HG03575 (cell line): Measurements from ENCODE around the gene UBAP2L.
A peak's percentile ranks its signal among the peaks of the same experiment; 100 is the strongest.
"Not testable (repeated sequence)": the region's sequence is repeated elsewhere in the genome, so short reads cannot be mapped to it uniquely, and the experiment has no call there.

Source experiments
- ATAC-seq: cut with Tn5 transposase; IDR thresholded peaks from one replicate; pipeline ENCODE4 v1.9.1; 2021; ENCODE audit not compliant: unreplicated experiment, insufficient number of reproducible peaks, low FRiP score; ENCODE audit errors: extremely low read depth

The UBAP2L gene

DNA sequence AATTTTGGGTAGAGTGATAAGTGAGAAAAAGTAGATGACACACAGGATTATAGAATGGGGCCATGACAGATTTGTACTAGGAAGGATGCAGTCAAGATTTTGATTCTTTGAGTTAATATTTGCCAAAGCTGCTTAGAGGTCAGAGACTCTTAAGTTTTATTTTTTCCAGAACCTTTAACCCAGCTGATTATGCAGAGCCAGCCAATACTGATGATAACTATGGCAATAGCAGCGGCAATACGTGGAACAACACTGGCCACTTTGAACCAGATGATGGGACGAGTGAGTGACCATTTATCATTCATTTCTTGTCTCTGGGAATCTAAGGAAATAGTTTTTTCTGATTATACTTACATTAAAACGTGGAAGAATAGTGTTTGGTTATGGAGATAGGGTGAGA lies 16.1 kb downstream of the UBAP2L start:
- no peak for ATAC-seq

DNA sequence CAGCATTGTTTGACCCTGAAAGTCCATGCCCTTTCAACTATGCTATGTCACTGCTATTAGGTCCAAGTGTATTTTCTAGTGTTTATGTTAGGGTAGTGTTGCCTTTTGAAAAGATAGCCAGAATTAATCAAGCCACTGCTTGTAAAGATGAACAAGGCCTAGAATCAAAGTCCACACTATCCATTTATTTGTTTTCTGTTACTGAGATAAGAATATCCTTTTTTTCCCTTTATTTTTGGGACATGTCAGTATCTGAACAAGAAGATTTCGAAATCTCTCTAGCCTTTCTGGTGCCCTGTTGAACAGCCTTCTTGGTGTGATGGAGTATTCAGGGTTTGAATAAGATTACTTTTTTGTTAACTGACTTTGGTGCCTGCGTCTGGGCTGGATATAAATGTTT lies 16.7 kb downstream of the UBAP2L start:
- no peak for ATAC-seq

DNA sequence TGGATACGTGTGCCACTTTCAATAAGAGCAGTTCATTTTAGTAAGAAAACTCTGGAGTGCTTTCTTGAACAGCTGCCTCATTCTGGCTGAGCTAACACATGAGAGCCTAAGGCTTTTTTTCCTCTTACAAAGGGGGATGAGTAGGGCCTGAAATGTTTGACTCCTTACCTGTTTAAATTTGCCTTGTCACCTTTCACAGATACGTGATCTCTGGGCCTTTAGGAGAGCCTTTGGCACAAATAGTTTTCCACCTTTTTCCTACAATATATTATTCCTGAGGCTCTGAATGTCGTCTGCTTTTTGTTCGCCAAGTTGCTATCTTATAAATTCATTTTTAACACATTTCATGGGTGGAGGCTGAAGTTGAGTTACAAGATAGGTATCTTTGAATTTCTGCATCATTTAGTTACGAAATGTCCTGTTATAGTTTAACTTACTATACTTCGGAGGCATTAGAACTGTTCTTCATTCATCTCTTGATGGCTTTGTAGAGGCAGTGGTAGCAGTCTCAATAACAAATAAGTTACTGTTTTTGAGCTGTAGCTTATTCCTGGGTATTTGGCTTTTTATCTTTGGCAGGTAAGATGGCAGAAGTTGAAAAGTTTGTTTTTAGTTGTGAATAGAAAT lies 17.2 kb downstream of the UBAP2L start:
- ATAC-seq, result no peak

DNA sequence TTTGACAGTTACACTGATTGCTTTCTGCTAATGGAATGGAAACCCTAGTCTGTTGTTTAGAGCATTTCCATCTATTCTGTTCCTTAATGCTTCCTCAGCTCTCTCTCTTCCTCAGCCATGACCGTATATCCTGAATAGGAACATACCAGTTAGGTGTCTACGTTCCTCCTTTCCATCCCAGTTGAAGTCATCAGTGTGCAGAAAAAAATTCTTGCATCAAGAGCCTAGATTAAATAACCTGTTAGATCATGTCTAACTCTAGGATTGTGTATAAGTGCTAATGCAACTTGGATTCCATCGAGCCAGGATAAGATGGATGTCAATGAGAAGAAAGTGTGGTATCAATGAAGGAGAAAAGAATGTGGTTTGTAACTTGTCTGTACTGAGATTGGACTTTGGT lies 18.7 kb downstream of the UBAP2L start:
- no peak for ATAC-seq

DNA sequence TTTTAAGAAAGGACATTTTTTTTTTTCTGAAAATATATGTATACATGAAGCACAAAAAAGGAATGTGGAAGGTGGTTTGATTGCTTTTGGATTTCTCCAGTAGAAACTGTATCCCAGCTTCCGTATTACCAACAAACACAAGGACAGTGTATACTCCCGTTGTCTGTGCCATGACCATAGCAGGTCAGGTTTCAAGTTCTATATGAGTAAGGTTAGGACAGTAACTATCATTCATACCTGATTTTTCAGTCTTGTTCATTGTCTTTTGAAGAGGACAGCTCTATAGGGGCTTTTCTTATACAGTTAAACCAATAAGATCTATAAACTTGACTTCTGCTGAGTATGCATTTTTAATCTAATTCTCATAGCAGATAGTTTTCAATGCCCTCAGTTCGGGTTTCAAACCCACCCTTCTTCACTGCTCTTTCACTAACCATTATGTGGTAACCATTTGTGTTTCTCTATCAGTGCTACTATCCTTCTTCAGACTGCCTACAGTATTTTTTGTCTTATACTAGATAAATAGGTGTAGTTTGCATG lies 19.6 kb downstream of the UBAP2L start:
- no peak for ATAC-seq

DNA sequence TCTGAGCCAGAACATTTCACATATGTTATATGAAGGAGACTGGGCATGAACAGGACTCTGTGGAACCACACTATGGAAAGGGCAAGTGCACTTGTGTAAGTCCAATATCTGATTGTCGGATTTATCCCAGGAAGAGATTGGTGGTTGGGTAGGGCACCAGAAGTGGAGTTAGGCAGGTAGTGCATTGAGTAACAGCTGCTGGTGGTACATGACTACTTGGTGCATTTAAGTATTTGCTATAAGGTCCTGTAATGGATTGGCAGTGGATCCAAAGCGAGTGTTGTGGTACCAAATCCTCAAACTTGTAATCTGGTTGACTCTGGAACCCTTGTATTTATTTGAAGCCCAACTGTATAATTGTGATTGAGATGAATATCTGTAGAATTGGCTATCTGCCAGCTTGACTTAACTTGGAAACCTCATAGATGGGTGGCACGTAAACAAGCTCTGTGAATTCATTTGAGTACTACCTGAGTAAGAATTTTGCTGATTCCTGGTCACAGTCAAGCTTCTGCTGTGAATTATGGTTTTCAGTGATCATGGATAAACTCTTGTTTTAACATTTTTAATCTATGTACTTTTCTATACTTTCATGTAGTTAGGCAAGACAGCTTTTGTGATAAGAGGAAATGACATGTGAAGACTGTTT lies 21.1 kb downstream of the UBAP2L start:
- ATAC-seq, result no peak

DNA sequence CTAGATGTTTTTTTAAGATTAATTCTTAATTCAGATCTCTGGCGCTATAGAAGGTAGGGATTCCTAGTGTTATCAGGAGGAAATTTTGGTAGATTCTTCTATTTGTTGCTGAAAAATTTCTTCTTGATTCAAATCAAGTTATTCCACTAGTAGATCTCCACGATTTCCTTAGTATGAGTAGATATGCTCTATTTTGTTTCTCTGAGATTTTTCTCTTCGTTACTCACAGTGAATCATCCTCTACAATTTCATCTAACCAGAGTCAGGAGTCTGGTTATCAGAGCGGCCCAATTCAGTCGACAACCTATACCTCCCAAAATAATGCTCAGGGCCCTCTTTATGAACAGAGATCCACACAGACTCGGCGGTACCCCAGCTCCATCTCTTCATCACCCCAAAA lies 32.9 kb downstream of the UBAP2L start:
- no peak for ATAC-seq

DNA sequence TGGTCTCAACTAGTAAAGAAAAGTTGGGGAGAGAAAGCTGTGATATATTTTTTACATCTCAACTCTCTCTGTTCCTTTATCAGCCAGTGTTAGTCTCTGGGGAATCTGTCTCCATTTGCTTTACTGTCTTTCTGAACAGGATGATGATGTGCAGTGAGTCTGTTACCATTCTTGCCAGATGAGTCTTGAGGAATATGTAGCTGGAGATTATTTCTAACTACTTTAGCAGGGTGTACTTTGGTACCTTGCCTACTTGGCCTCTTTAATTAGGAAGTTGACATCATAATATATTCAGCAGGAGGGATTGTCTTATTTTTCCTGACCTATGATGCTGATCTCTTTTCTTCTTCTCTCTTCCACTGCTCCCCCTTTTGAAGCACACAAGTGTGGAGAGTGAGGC lies 35.9 kb downstream of the UBAP2L start:
- ATAC-seq, result no peak

DNA sequence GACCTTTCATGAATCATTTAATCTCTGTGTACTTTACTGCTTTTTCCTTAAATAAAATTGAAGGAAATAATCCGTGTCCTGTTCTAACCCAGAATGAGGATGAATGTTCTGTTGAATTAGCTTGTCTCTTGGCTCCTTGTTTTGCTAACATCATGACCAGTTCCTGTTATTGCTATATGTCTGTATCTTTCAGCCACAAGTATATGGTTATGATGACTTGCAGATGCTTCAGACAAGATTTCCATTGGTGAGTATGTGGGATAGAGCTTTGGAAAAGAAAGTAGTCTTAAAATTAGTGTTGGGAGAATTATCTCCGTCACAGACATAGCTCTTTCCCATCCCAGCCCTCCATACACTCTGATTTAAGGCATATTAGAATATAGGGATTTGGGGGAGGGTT lies 38.0 kb downstream of the UBAP2L start:
- ATAC-seq, result no peak

DNA sequence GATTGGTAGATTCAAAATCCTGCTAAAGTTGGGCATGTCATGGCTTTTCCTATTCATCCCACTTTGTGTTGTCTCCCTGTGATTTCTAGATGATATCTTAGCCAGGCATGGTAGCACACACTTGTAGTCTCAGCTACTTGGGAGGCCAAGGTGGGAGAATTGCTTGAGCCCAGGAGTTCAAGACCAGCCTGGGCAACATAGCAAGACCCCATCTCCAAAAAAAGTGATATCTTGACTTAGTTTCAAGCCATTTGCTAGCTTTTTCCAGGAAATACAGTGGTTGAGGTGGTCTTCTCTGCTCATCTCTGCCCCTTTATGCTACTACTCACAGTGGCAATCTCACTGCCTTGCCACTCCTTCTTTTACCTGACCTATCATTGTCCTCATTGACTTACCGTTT lies 39.4 kb downstream of the UBAP2L start:
- no peak for ATAC-seq

DNA sequence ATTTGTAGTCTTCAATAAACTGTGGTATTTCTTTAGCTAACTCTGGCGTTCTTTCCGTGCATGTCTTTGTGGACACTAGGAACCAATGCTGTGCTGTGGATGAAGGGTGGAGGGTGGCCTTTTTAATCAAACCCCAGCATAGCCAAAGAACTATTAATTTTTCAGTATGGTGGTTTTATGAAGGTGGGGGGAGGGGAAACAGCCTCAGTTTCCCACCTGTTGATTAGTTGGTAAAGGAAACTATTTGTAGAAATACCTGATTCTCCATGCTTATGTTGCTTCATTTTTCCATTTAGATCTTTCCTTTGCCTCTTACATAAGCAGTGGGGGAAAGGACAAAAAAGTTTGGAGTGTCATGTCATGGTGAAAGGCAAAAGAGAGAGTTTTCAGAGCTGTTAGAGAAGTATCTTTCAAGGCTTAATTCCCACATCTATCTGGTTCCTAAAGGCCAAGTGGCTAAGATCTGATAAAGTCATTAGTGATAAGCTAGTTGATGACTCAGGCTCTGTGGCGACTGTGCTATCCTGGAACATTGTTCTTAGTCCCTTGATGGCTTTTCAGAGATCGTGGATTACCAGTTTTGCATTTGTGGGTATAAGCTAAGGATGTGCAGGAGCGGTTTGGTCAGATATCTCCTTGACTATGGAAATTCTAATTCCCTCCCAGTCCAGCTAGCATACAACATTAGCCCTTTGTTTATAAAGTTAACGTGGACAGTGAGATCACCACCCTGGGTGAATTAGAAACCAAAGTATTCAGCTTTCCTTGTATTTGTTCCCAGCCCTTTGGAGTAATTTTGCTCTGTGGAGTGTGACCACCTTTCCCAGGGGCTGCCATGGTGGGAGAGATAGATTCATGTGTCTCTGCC lies 42.9 kb downstream of the UBAP2L start:
- no peak for ATAC-seq

DNA sequence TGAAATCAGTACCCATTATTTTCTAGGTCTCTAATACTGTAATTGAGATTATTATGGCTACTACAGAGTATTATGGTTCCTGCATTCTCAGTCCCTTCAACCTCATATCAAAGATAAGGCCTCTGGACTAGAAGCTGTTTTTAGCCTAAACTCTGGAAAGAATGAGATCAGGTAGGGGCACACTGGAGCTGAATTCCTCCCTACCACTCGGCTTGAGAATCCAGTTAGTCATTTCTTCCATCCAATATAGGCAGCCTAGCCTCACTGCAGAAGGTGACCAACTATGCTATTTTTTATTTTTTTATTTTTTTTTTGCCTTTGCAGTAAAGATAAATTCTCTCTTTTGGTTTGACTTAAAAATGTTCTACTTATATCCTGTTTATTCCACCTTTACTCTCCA lies 43.7 kb downstream of the UBAP2L start:
- ATAC-seq, result no peak

DNA sequence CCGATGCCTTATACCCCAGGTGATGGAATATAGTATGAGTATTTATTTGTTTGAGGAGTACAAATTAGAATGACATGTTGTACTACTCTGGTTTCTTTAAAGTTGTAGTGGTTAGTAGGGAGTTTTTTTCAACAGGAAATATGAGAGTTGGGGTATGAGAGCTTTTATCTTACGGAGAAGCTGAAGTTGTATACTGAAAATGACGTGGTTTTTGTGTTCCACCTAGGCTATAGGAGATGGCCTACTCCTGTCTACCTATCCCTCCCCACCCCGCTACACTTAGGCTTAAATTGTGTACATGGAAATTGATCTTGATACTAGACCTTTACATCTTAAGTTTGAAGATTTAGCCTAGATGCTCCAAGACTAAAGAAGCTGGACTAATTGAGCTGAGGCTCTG lies 44.8 kb downstream of the UBAP2L start:
- no peak for ATAC-seq

DNA sequence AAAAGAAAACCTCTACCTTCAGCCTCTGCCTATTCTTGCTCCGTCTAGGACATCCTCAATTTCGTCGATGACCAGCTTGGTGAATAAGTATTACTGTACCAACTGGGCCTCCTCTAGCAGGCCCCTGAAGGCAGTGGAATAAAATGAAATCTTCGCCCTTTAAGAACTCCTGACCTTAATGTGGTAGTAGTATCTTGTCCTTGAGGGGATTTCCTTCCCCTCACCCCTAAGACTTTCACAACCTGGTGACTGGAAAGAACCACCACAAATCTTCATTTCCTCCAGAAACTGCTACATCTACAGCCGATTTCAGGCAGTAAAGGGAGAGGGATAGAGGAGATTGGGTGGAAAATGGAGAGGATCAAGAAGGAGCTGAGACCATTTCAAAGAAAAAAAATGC lies 50.1 kb downstream of the UBAP2L start:
- no peak for ATAC-seq

DNA sequence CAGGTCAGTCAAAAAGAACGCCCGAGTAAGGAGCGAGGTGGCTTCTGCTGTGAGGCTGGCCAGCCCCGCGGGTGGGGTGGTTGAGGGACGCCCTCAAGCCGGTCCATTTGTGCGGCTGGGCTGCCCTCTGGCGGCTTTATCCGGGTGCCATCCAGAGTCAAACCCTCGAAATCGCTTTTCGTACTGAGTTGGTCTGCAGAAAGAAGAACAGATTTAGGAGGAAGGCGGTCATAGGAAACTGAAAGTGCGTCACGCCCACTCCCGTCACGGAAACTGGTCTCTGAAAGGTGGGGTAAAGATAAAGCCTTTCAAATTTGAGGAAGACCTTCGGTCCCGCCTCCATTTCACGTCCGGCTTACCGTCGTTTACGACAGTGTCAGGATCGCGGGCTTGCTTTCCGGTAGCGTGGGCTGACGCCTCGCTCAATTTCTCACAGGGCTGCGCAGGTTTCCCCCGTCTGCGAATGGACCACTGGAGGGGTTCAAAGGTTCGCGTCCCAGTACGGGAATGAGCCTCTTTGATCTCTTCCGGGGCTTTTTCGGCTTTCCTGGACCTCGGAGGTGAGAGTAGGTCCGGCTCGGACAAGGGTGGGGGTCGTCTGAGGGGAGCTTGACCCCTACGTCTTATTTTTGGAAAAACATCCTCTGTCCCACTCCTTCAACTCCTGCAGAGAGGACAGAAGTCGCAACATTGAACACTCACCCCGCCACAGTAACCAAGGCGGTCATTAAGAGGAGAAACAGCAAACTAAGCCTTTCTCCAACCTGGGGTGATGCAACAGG lies 51.7 kb downstream of the UBAP2L start, which contains the start of gene HAX1:
Gene HAX1 (plus strand): TSS at position 413 of the 782 bp plus-strand sequence. CDS start 95 bp downstream, at position 508.
- peak; percentile 67 for ATAC-seq

DNA sequence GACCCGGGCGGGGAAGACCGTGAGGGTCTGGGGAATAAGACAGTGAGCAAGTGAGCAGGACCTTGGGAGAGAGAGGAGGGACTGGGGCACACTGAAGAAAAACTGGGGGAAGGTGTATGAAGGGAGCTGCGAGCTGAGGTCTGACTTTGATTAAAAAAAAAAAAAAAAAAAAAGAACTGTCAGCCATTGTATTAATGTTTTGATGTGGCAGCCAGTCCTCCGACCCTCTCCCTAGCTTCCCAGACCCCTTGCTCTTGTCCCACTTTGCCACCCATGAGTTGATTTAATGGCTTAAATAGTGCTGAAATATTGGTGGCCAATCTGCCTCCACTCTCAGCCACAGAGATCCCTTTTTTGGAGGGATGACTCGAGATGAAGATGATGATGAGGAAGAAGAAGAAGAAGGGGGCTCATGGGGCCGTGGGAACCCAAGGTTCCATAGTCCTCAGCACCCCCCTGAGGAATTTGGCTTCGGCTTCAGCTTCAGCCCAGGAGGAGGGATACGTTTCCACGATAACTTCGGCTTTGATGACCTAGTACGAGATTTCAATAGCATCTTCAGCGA lies 52.3 kb downstream of the UBAP2L start:
- no peak for ATAC-seq

DNA sequence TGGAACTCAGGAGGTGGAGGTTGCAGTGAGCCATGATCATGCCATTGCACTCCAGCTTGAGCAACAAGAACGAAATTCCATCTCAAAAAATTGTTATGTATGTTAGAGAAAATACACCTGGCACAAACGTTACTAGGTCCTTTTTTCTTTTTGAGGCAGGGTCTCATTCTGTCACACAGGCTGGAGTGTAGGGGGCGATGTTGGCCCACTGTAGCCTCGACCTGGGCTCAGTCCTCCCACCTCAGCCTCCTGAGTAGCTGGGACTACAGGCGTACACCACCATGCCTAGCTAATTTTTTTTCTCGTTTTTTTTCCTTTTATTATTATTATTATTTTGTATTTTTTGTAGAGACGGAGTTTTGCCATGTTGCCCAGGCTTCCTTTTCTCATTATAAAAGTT lies 56.0 kb downstream of the UBAP2L start:
- no peak for ATAC-seq

DNA sequence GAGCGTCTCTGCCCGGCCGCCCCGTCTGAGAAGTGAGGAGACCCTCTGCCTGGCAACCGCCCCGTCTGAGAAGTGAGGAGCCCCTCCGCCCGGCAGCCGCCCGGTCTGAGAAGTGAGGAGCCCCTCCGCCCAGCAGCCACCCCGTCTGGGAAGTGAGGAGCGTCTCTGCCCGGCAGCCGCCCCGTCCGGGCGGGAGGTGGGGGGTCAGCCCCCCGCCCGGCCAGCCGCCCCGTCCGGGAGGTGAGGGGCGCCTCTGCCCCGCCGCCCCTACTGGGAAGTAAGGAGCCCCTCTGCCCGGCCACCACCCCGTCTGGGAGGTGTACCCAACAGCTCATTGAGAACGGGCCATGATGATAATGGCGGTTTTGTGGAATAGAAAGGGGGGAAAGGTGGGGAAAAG lies 66.8 kb downstream of the UBAP2L start:
- not testable (repeated sequence) for ATAC-seq

DNA sequence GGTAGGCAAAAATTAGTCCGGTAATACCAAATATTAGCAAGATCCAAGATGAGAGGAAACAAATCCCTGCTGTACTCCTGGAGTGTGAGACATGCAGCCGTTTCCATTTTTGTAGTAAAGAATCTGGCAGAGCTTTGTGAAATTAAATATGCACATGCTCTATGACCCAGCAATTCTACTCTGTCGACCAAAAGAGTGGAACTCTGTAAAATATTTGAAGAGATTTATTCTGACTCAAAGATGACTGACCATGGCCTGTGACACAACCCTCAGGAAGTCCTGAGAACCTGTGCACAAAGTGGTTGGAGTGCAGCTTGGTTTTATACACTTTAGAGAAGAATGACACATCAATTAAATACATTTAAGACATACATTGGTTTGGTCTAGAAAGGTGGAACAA lies 67.9 kb downstream of the UBAP2L start:
- ATAC-seq, result no peak
